Amniotic epithelial cell (primary cell): ENCODE measurements around the gene BNIP2.
A peak's percentile ranks its signal among the peaks of the same experiment; 100 is the strongest.

Experiments
- DNase-seq: peaks from one replicate; pipeline ENCODE4 v3.0.0-alpha.2; 2010; ENCODE audit warnings: low read depth

Gene BNIP2, protein sequence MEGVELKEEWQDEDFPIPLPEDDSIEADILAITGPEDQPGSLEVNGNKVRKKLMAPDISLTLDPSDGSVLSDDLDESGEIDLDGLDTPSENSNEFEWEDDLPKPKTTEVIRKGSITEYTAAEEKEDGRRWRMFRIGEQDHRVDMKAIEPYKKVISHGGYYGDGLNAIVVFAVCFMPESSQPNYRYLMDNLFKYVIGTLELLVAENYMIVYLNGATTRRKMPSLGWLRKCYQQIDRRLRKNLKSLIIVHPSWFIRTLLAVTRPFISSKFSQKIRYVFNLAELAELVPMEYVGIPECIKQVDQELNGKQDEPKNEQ

DNA sequence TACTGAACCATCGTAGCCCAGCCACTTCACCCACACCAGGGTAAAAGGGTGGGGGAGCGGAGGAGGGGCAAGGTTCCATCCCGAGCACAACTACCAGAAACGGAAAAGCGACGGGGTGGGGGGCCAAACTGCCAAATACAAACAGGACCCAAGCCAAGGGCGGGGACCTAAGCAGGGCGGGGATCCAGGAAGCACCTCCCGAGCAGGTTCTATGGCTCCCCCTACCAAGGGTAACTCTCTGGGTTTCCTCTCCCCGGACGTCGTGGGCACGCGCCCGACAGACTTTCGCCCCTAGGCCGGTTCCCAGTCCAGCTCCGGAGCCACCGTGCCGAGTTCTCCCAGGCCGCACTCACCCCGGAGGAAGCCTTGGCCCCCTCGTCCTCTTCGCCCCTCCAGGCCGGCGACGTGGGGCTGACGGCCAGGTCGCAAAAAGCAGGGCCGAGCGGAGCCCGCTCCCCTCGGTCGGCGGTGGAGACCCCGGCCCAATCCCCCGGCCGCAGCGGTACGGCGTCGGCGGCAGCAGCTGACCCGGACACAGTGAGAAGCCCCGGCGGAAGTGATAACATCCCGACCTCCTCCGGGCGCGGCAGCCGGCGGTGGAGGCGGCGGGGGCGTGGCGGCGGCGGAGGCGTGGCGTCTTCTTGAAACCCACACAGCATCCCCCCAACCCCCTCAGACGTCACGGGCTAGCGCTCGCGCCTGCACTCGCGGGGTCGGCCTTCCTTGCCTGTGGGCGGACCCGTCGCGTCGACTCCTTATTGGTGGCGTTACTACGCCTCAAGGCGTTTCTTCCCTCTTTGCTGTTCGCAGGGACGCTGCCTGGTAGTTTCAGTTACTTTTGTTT, at the start of gene BNIP2:
Gene BNIP2, minus strand, starts transcription at position 539 of the 844 bp plus-strand sequence. CDS start 6,863 bp downstream, outside the sequence.
- DNase-seq: peak; percentile 98

DNA sequence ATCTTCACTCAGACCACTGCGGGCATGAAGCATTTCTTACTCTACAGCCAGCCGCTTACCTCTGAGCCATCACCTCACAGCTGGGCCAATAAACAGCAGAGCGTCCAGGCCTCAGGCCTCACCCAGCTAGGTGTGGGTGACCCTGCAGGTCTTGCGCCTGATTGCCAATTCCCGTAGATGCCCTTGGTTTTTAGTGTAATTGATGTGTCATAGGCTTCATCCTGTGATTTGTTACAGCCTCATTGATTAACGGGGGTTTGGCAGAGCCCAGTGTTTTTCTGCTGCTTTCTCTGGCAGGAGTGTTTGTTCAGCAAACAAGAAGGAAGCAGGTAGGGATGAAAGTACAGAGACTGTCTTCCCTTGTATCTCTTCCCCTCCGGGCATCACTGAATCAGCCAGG, 49.6 kb upstream of the BNIP2 start:
- no peak for DNase-seq

DNA sequence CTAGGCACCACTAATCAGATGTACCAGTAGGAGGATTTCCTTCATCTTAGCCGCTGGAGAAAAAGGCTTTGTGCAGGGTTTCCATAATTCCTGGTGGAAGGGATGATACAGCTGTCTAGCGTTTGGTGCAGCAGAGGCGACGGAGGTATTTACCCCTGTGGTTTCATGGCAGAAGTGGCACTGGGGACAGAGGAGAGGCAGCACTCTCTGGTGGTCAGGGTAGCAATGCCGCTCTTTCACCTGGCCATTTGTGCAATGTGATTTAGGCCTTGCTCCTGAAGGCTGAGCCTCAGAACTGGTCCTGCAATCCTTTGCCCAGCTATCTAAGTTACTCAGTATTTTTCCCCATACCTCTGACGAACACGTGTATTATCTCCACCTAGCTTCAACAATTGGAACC, 47.1 kb upstream of the BNIP2 start:
- no peak for DNase-seq

DNA sequence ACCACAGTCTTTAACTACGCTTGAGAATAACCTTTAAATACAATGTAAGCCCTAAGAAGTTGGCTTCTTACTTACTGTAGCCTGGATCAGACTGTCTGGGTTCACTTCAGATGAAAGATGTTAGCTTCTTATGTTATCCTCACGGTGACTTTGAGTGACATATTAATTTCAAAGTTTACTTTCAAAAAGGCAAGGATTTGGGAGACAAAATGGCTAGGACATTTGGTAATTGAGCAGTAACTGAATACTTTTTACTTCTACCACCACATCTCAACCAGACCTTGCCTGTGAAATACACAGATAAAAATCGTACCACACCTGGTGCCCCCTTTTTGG, 36.0 kb upstream of the BNIP2 start:
- no peak for DNase-seq

DNA sequence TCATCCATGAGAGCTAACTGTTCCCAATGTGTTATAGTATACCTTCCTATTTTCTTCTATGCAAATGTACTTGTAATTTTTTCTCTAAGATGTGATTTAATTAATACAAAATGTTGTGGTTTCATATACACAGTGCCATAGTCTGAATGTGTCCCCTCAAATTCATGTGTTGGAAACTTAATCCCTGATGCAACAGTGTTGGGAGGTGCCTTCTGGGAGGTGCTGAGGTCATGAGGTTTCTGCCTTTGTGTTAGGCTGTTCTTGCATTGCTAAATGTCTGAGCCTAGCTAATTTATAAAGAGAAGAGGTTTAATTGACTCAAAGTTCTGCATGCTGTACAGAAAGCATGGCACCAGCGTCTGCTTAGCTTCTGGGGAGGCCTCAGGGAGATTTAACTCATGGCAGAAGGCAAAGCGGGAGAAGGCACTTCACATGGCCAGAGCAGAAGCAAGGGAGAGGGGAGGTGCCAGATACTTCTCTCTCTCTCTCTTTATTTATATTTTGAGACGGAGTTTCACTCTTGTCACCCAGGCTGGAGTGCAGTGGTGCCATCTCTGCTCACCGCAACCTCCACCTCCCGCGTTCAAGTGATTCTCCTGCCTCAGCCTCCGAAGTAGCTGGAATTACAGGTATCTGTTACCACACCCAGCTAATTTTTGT, 34.7 kb upstream of the BNIP2 start:
- DNase-seq: no peak

DNA sequence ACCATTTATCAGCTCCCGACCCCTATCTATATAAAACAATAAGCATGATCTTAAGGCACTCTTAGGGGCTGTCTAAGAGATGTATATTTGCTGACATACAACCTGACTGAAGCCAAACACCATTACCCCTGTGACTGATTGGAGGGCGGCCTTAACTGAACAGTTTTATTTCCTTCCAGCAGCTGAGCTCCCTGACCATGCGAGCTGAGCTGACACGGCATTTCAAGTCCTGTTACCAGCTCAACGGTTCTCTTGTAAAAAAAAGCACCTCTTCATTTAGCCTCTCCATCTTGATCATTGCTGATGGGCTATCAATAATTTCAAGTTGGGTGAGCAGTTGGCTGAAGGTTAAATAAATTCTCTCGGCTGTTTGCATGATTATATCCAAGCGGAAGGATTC, 33.4 kb upstream of the BNIP2 start:
- DNase-seq: no peak

DNA sequence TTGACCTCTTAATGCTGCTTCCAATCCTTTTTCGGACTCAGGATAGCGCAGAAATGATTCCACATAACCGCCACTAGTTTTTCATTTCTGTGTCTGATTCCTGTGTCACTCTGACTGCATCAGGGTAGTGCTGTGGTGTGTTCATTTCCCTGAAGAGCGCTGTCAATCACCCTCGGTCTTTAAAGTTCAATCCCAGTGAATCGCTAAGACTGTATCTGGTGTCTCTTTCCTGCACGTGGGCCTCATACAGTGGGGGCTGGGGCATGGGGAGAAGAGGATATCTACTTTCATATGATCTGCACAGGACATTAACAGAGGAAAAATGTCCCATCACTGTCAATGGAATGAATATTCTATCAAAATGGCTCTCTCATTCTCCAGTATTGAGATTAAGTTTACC, 32.9 kb upstream of the BNIP2 start:
- DNase-seq: no peak

DNA sequence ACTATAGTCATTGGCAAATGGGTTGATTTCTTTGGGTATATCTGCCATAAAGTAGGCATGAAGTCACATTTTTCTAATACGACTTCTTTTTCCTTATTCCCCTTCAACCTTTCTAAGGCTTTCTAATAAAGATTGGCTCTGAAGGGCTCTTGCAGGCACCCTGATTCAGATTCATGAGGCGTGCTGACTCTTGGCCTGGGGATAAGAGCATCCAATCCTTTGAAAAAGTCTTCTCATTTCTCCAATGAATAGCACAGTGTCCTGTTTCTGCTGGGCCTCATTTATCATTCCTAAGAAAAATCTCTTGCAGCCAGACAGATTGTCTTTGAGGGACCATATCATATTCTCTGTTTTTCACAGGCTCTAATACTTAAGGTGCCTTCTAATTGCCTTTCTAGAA, 32.3 kb upstream of the BNIP2 start:
- no peak for DNase-seq

DNA sequence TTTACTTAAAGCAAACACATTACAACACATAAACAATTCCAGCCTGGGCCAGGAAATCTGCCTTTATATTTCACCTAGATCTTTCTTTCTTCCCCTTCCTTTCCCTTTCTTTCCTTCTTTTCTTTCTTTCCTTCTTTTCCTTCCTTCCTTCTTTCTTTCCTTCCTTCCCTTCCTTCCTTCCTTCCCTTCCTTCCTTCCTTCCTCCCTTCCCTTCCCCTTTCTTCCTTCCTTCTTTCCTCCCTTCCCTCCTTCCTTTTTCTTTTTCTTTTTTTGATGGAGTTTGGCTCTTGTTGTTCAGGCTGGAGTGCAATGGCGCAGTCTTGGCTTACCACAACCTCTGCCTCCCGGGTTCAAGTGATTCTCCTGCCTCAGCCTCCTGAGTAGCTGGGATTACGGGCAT, 24.1 kb upstream of the BNIP2 start:
- no peak for DNase-seq

DNA sequence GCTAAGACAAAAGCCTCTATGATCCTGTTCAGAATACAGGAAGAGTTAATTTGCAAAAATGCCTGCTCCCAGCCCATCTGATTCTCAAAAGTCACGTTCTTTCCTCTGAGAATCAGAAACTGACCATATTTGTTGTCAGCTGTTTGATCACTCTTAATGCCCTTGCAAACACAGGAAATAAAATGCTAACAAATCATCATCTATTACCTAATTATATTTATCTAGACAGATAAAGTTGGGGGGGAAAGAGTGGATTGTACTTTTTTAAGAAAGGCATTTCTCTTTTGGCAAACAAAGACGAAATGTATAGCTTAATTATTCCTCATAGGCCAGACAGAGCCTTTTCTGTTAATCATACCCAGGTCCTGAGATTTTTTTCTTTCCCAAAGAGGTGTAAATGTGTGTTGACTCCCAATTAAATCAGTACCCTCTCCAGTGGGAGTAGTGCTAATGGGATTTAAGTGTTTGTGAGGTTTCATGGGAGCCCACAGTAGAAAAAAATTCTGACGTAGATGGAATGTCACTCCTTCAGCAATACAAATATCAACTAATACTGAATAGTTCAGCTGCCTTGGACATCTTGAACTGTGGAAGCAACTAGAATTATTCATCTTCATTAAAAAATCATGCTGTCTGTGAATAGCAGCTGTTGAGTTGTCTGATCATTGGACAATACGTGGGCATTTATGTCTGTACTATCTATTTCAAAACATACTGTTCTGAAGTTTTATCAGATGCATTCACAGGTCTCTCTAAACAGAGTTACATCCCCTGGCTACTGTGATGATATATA, 22.5 kb upstream of the BNIP2 start:
- no peak for DNase-seq

DNA sequence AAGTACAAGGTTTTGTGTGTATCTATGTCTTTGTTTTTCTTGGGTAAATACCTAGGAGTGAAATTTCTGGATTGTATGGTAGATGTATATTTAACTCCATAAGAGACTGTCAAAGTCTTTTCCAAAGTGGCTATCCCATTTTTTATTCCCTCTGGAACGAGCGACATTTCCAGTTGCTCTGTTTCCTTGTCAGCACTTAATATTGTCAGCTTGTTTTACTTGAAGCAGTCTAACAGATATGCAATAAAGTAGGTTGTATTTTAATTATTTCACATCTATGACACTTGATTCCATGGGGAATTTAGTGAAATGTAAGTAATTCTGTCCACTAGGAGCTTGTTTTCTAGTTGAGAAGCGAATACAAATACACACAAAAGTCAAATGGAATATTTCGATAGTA, 18.5 kb upstream of the BNIP2 start:
- DNase-seq: no peak

DNA sequence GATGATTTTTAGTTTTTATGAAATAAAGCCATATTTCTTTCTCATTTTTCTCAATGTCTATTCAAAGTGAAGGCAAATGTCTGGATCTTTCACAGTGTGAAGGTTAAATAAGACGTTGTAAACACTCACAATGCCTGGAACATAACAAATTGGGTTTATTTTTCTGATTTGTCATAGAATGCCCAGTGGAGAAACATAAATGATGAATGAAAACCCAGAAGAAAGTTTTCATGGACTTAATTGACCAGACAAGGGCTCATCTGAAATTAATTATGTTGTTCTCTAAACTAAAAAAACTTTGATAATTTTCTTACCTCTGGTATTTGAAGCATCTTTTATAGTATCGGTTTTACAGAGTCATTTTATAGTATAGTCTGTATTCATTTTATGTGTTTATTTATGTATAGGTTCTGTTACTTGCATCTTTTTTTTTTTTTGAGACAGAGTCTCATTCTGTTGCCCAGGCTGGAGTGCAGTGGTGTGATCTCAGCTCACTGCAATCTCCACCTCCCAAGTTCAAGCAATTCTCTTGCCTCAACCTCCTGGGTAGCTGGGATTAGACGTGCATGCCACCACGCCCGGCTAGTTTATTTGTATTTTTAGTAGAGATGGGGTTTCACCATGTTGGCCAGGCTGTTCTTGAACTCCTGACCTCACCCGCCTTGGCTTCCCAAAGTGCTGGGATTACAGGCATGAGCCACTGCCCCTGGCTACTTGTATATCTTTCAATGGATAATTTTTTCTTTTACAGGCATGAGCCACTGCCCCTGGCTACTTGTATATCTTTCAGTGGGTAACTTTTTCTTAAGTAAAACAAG, 15.1 kb upstream of the BNIP2 start:
- no peak for DNase-seq

DNA sequence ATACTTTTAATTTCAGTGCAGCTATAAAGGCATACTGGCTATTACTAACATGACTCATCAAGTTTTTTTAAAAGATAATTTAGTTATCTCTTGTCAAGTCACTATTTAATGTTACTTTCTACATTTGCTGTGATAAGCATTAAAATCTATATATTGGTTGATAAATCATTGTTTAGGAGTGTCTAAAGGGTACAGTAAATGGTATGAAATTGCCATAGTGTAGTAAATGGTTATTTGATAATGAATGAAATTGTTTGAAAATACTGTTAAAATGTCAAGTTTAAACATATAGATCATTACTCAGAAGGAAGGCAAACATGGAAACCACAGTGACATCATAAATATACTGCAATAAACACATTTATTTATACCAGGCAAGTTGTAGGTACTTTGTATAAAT, 13.2 kb upstream of the BNIP2 start:
- no peak for DNase-seq

DNA sequence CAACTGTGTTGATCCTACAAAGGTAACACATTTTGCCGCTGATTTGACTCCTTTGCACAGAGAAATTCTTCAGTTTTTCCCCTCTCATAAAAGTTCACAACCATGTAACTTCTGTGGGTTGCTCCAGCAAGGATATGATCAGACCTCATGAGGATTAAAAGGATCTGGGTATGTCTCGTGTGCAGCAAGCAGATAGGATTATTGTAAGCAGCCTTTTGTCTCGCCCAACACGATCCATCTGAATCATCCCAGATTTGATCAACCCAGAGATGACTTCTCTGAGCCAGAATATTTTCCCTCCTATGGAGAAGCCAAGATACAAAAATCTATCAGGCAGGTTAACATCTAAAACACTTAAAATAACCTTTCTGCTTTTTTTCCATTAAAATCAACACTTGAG, 12.8 kb upstream of the BNIP2 start:
- DNase-seq: peak; percentile 13

DNA sequence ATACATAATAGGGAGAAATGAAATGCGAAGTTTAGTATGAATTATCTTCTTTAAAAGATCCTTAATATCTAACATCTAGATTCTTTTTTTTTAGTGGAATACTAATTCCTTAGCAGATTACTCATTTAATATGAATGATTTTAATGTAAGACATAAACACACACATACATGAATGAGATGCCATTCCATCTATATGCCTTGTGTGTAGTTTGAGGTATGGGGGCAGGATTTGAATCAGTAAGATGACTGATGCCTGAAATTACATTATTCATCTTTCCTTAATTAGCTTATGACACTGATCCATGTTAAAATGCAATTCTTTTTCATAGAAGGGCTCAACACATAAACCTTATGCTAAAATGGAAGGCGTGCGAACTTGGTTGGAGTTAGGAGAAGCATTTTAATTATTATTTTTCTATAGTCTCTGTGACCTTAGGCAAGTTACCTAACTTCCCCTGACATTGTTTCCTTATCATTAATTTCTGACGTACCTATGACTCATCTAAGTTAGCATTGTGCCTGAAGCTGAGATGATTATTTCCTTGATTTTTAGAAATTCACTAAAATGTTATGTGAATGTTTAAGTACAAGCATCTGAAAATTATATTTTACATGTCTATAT, 10.8 kb upstream of the BNIP2 start:
- DNase-seq: peak; percentile 43

DNA sequence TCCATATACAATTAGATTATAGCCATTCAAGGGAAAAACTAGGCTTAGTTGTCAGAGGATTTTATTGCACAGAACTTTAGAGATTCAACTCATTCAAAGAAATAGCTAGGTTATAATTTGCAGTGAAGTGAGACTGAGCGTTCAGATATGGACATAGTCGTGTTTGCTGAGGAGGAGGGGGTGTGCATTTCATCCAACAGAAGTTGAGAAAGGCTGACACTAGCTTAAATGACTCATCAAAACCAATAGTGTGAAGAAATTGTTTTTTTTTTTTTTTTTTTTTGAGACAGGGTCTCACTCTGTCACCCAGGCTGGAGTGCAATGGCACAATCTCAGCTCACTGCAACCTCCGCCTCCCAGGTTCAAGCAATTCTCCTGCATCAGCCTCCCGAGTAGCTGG, 8.9 kb upstream of the BNIP2 start:
- DNase-seq: peak; percentile 14

DNA sequence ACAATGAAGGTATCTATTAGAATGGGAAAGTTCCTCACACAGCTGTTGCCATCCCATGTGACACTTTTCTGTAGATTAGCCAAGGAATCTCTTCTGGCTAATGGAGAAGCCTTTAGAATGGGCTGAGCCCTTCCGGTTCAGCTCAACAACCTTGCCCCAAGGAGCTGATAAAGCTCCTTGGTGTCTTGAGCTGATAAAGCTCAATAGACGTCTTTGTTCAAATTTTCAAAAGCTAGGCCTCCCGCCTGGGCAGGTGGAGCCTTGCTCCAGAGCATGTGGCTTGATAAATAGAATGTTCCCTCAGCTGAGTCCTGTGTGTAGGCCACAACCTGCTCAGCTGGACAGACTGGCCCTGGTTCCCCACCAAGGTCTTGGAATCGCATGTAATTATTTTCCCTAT, 7.2 kb upstream of the BNIP2 start:
- no peak for DNase-seq

DNA sequence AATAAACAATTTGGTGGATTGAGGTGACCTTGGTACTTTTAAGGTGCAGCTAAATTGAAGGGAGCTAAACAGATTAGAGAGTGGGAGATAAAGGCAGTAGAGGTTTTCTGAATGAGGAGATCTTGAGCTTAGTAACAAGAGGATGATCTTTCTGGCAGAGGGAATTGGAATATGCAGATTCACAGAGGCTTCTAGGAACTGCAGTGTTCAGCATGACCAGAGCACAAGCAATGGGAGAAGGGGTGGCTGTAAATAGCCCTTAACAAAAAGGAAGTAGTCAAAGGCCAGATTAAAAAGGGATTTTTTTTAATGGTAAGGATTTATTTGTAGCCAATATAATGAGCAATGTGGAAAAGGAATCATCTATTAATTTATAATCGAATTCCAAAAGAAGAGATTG, 5.7 kb upstream of the BNIP2 start:
- no peak for DNase-seq

DNA sequence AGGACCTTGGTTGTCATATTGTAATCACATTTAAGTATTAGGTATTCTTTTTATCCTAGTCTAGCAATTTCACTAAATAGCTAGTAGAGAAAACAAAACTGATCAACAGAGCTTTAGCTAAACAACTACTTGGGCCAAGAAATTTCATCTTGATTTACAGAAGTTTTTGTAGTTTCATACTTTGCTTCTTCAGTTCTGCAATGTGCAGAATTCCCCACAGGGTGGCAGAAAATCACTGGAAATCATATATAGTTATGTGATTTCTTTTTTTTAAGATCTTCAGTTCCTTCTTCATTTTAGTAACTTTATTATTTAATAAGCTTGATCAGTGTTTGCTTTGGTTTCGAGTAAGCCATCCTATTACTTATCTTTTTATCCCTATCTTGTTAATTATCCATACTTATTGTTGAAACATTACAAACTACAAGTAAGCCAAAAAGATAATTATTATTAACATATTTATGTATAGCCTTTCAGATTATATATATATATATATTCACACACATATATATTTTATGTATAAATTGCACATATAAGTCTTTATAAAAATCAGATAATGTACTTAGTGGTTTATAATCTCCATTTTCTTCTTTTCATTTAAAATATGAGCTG, 2.2 kb upstream of the BNIP2 start:
- peak; percentile 48 for DNase-seq

DNA sequence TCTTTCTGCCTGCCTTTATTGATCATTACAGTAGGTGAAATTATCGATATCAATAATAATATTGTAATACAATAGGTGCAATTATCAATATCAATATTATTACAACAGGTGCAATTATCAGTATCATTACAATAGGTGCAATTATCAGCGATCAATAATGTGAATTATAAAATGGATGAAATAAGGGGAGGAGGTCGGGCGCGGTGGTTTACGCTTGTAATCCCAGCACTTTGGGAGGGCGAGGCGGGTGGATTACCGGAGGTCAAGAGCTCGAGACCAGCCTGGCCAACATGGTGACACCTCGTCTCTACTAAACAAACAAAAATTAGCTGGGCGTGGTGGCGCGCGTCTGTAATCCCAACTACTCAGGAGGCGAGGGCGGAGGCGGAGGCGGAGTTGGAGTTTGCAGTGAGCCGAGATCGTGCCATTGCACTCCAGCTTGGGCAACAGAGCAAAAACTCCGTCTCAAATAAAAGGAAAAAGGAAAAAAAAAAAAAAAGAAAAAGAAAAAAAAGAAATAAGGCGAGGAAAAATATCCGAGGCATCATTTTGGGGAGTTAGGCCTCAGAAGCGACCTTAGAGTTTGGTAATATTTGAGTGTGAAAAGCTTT, 611 bp upstream of the BNIP2 start:
- peak; percentile 66 for DNase-seq
